ENCODE data around the gene DEPP1.

DEPP1 gene

GRCh38 chr10:44966816-44967509 is 11.6 kb downstream of the DEPP1 start:
- DNase-seq (ENCODE audit: low spot score), result no peak

DNA sequence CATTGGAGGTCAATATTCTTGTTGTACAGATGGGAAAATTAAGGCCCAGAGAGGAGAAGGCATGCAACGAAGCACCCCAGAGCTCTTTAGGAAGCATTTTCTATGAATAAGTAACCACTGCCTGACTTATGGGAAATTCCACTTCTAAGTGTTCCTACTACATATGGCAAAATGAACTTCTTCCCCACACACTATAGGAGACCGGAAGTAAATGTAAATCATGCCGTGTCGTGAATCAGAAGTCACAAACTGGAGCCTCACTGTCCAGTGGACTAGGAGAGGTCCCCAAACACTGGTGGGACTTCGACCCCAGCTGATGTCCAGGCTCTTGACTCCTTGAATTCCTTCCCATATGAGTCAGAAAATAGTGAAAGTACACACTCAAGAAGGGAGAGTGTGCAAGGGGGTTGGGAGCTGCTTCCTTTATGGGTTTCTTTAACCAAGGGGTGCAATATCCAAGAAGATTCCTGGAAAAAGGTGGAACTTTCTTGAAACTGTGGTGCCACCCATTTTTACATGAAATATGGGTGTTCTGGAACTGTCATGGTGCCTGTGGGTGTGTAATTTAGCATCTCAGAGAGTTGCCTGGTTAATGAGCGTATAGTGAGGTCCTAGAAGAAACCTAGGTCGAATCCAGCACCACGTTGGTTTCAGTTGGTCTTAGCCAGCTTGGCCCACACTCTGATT is 12.3 kb downstream of the DEPP1 start:
- no peak for DNase-seq (ENCODE audit: low spot score)

DNA sequence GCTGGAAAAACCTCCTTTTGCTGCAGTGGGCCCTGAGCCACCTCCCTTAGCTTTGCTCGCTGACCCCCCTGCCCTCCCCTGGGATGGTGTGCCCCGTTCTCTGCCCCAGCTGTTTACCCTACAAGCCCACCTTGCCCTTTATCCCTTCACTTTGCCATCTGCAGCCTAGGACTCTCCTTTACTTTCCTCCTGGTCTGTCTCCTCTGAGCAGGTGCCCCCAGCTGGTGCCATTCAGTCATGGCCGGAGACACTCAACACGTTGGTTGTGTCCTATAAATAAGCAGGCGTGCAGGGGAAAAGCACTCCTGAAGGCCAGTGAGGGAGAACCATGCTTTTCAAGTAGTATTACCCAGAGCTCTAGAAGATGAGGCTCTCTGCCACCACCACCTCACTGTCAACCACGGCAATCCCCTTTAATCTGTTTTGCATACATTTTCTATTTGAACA is 12.9 kb downstream of the DEPP1 start:
- no peak for DNase-seq (ENCODE audit: low spot score)

- no peak for DNase-seq (ENCODE audit: low spot score)
These were observed 13.5 kb downstream of the DEPP1 start for GRCh38 chr10:44965104-44965503.

DNA sequence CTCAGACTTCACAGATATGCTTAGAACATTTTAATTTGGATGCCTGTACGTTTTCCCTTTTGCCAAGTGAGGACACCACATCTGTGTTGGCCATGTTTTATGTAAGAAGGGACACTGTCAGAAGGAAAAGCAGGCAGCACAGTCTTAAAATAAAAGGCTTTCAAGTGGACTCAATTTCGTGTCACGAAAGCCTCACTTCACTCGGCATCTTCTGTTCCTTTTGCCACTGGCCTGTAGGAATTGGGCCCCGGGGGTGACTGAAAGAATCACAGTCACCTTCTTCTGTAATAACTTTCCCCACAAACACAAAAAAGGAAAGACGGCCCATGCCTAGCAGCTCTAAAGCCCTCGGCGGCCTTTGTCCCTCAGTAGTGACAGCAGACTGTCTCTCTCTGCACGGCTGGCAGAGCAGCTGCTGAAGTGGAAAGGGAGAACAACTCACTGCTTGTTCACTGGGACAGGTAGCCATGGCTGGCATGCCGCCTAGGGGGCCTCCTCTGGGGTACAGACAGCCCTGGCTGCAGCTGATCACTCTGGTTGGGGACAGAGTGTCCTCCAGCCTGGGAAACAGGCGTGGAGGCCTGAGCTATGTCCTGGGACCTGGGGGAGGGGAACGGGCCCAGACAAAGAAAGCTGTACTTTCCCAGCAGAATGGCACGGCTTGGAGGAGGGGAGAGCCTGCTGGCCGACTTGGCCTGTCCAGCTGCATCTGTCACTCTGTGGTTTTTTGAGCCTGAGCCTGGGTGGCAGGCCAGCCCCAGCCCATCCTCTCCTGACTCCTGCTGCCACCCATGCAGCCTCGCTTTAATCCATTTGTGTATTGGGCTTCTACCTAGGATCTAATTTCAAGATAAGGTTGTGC is 14.6 kb downstream of the DEPP1 start:
- DNase-seq (ENCODE audit: low spot score), result peak; percentile 99

DNA sequence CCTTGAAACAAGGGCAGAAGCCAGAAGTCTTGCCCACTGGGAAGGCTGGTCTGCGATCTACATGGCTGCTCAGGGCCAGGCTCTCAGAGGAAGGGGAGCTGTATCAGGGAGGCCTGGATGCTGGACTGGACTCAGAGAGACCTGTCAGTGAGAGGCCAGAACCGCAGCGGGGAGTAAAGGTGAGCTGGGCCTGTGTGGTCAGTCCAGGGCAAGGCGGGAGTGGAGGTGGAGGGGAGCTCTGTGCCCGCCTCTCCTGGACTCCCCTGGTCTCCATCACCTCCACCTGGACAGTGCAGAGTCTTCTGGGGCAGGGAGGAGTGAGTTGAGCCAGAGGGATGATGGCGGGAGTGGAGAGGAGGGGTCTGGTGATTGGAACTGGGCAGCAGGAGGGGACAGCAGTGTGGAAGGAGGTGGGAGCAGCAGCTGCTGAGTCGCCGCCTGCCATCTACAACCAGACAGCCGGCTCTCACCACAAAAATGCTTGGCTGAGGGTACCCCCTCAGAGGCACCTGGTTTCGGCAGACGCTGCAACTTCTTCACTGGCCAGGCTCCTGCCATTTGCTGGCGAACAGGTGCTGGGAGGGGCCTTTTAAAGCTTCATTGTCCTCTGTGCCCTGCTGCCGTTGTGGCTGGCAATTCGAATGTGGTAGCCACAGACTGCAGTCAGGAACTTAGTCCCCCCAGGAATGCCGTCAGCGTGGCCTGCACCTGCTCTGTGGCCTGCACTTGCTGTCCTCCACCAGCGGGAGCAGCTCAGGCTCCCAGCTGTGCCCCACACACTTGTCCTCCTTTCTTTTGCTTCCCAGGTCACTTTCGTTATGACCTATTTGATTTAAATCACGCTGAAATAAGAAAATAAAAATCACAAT is 15.5 kb downstream of the DEPP1 start:
- DNase-seq (ENCODE audit: low spot score), result peak; percentile 64

- DNase-seq (ENCODE audit: low spot score), result peak; percentile 45
These were observed 16.5 kb downstream of the DEPP1 start for GRCh38 chr10:44961931-44962750.

DNA sequence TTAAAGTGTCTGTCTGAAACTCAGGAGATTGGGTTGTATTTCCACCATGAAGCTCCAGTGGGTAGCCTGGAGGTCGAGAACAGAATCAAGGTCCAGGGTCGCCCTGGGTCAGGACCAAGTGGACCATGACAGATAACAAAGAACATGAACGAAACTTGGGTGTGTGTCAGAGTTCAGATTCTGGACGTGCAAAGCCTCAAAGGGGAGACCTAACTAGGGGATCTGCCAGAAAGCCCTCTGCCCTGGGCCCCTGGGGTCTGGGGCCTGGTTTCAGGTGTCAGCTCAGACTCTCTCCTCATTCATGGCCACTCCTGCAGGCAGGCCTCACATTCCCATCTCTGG is 17.4 kb downstream of the DEPP1 start:
- DNase-seq (ENCODE audit: low spot score), result no peak

- peak; percentile 41 for DNase-seq (ENCODE audit: low spot score)
These were observed 18.0 kb downstream of the DEPP1 start for GRCh38 chr10:44960482-44961229.

GRCh38 chr10:44960088-44960460 is 18.5 kb downstream of the DEPP1 start:
- no peak for DNase-seq (ENCODE audit: low spot score)

GRCh38 chr10:44959247-44960087 is 19.1 kb downstream of the DEPP1 start, which contains the start of gene RASSF4:
Gene RASSF4 (plus strand): TSS chr10:44959802. CDS start chr10:44970203, 10,401 bp downstream.
- DNase-seq (ENCODE audit: low spot score), result peak; percentile 93

DNA sequence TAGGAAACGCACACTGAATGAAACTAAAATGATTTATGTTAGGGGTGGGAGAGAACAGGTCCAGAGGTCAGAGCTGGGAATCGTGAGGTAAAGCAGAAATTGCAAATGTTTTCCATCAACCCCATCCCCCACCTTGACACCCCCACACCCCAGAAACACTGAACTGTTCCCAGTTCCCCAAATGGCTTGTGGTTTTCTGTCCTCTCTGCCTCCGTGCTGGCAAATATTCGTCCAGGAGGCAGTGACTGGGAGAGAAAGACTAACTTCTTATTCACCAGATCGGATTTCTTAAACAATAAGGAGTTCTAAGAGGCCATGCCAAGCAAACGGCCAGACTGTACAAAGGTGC is 19.7 kb downstream of the DEPP1 start:
- no peak for DNase-seq (ENCODE audit: low spot score)

DNA sequence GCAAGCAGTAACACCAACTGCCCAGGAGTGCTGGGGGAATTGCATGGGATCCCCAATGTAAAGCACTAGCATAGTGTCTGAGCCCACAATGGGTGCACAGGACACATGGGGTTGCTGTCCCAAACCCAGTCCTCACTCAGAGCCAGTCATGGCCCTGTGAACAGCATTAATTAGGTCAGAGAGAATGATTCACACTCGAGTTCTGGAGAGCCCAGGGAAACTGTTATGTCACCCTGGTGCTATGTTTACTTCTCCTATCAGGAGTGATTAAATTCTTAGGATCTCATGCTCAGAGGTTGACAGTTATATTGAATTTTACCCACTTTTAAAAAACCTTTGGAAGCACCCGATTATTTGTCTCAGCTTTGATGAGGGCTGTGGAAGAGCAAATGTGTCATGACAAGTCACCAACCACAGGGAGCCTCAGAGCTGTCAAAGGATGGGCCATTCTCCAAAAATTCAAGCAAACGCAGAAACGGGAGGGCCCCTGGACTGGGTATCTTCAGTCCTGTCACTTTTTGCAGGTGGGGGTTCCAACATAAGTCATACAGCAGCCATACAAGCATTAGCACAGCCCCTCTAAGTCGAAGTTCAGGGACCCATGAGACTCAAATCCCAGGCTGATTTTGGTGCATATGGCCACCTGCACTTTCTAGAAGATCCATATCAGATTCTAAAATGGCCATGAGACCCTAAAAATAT is 20.3 kb downstream of the DEPP1 start:
- DNase-seq (ENCODE audit: low spot score), result no peak

DNA sequence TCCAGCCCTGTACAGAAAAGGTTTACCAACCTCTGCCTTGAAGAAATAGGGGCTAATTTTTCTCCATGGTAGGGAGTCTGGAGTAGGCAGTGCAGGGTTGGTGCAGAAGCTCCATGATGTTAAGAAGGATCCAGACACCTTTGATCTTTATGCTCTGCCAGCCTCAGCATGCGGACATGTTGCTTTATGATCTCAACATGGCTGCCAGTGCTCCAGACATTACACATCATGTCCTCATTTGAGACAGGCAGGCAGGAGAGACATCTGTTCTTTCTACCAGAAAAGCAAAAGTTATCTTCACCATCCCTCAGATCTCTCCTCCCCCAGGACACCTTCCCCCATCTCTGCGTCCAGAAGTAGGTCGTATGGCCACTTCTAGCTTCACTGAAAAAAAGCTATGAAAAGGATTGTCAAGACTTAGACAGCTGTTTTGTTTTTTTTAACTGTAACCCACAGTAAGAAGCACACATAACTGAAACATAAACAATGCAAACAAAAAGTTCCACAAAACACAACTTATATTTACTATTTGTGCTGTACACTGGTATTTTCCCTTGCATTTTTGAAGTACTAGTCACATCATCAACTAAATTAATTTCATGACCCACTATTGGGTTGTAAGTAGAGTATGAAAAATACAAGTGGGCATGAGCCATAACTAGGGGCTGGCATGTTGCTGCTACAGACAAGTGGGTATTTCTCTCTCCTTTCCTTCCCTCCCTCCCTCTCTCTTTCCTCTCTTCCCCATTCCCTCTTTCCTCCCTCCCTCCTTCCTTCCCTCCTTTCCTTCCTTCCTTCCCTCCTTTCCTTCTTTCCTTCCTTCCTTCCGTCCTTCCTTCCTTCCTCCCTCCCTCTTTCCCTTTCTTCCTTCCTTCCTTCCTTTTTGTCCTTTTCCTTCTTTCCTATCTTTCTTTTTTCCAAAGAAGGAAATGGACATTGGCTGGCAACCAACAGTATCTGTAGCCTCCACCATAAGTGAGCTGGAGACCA is 21.6 kb downstream of the DEPP1 start:
- DNase-seq (ENCODE audit: low spot score), result no peak

GRCh38 chr10:44956226-44956625 is 22.4 kb downstream of the DEPP1 start:
- no peak for DNase-seq (ENCODE audit: low spot score)

GRCh38 chr10:44955413-44956070 is 23.1 kb downstream of the DEPP1 start:
- no peak for DNase-seq (ENCODE audit: low spot score)

DNA sequence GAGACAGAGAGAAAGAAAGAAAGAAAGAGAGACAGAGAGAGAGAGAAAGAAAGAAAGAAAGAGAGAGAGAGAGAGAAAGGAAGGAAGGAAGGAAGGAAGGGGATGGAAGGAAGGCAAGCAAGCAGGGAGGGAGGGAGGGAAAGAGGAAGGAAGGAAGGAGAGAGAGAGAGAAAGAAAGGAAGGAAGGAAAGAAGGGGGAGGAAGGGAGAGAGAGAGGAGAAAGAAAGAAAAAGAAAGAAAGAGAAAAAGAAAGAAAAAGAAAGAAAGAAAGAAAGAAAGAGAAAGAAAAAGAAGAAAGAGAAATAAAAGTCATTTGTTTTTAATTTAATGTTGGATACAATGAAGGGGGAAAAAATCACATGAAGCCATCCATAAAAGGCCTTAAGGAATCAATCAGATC is 23.6 kb downstream of the DEPP1 start:
- no peak for DNase-seq (ENCODE audit: low spot score)
